Inflammatory macrophage (primary cell): ENCODE measurements around the gene OPN4.

Source experiments
- DNase-seq, 2 donors: peaks; one replicate each; pipeline ENCODE4 v3.0.0-alpha.2; 2020 to 2022

OPN4 gene

GRCh38 chr10:86699991-86700840 lies 45.9 kb downstream of the OPN4 start:
- no peak for DNase-seq

DNA sequence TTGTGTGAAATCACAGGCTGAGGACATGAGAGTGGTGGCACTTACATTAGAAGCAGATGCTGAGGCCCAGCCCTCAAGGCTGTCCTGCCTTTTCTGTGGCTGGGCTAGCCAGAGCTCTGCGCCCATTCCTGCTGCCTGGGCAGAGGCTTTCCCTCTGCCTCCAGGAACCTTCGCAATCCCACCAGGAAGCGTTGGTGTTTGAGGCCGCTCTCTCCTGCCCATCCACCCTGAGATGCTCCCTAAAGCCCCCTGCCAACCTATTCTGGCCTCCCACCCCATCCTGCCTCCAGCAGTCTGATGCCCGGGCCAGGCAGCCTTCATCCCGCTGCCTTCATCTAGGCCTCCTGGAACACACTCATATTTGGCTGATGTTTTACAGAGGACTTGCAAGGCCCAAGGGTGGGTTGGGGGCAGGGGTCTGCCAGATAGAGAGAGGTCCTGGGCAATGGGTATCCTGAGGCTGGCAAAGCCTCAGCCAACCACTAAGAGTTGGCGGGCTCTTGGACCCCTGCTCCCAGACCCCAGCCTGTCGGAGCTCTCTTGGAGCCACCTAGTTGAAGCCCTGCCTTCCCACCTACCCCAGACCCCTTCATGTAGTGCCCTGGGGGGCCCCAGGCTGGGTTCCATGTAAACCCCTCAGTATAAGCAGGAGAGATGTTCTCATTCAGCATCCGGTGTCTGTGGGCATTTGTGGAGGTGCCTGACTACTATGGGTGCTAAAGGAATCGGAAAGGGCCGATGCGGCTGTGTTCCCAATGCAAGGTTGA lies 46.7 kb downstream of the OPN4 start:
- DNase-seq: no peak

GRCh38 chr10:86703176-86703575 lies 48.8 kb downstream of the OPN4 start:
- DNase-seq: no peak

GRCh38 chr10:86705139-86705538 lies 50.8 kb downstream of the OPN4 start:
- no peak for DNase-seq

DNA sequence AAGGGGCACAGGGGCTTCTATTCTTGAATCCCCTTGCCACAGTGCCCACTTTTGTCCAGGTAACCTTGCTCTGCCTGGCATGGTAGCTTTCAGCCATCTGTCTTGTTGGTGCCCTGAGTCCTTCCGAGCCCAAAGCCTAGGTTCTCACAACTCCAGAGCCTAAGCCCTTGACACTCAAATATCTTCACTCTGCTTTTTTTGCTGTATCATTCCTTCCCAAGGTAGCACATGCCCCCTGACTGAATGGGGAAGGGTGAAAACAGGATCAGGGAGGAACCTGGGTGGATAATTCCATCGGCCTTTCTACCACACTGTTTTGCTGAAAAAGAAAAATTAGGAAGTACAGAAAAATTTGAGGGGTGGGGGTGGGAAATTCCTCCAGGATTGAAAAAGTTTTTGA lies 51.6 kb downstream of the OPN4 start:
- no peak for DNase-seq

GRCh38 chr10:86706401-86706841 lies 52.1 kb downstream of the OPN4 start:
- DNase-seq: no peak

- no peak for DNase-seq
Observed at GRCh38 chr10:86706977-86707376, 52.6 kb downstream of the OPN4 start.

- DNase-seq: no peak
Observed at GRCh38 chr10:86707505-86707904, 53.2 kb downstream of the OPN4 start.

DNA sequence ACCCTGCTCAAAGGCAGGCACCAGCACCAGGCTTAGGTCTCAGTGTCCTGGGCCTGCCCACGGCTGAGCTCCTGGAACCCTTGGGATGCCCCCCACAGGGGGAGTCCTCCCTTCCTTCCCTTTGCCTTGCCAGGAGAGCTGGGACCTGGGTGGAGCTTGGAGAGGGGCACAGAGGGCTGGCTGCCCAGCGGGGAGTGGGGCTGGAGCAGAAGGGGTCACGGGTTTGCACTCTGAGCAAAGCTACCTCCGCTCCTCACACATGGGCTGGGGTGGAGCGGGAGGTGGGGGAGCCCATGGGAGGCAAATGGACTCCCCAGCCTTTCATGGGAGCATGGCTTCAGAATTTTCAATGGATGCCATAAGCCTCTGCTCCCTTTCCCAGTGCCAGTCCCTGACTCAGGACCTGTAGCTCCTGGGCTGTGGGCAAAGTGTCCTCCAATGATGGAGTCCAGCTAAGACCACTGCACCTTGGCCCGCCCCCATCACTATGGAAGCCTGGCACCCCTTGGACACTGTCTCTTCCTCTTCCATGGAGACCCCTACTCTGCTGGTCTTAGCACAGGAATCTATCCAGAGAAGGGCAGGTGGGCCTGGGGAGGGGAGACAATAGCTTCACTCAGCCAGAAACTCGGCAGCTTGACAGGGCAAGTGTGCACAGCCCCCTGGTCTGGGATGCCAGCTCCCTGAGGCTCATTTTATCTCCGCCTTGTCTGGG lies 53.9 kb downstream of the OPN4 start:
- no peak for DNase-seq

GRCh38 chr10:86708783-86709380 lies 54.5 kb downstream of the OPN4 start:
- DNase-seq: no peak

GRCh38 chr10:86709396-86710185 lies 55.2 kb downstream of the OPN4 start:
- DNase-seq: no peak

DNA sequence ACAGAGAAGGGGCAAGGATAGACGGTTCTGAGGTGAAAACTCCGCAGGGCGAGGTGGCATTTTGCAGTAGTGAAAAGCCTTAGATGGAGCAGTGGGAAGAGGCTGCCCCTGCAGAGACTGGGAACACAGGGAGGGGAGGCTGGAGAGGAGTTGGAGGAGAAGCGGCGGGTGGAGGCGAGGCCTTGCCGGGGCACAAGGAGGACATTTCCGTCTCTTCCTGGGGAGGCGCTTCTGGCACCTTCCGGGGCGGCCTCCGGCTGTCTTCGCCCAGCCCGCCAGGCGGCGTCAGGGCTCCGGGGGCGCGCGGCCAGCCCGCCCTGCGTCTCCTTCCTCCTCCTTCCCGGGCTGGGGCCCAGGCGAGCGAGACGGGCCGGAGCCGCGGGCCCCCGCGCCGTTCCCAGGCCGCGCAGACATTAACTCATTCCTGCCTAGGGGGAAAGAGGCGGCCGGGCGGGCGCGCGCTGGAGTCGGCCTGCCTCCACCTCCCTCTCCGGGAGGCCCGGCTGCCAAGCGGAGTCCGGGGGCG lies 56.7 kb downstream of the OPN4 start:
- DNase-seq: peak; percentile 90 to 92

- no peak for DNase-seq
Observed at GRCh38 chr10:86711513-86712316, 57.4 kb downstream of the OPN4 start.

DNA sequence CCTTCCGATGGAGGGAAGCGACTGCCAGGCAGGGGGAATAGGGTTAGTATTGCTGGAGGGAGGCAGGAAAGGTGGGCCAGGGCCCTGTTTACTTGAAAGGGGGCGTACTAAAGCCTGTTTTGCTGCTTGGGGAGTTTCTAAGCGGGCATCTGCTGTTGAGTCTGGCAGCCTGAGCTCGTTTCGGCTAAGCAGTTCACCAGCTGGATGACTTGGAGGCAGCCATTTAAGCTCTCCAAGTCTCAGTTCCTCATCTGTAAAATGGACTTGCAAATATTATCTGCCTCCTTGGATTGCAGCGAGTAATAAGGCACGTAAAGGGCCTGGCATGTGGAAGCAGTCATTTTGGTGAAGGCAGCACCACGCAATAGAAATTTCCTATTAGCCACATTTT lies 58.0 kb downstream of the OPN4 start:
- peak; percentile 3 to 6 for DNase-seq

DNA sequence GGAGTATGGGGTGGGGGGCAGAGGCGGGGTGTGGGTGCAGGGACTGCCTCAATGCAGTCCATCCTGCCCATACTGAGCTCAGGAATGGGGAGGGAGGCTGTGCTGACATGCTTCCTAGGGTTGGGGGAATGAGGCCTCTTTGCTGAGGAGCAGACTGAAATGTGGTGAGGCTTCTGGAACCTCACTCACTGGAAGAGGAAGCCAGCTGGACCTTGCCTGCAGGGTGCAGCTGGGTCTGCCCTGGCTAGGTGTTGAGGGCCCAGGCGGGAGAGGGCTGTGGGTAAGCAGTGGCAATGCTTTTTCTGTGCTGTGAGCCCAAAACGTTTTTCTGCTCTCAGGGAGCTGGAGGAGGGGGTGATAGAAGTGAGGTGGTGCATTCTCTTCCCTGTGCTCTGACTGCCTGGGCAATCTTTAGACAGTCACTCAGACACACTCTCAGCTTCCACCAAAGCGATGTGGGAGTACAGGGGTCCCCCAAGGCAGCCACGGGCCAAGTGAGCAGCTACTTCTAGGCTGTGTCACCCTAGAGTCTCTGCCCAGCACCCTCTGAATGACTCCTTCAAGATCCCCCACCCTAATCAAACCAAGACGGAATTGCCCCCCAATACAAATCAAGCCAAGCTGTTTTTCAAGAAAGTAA lies 60.9 kb downstream of the OPN4 start:
- DNase-seq: no peak

DNA sequence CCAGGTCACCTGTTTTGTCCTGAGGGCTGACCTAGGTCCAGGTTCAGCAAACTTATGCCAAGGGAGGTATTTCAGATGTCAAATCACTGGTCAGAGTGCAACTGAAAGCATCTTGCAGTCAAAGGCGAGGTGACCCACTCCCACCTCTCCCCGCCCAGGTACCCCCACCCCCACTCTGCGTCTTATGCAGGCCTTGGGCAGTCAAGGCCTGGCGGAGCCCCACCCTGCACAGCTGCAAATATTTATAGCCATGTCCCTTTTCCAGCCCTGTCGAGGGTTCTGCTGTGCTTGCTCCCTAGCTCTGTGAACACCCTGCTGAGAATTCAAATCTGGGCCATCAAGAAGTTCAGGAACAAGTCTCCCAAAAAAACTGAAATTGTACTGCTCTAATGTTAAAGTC lies 61.5 kb downstream of the OPN4 start:
- DNase-seq: no peak
